Fibroblast of mammary gland (primary cell): Measurements from ENCODE around the gene BAD.

Experiments
- DNase-seq: peaks from one replicate; pipeline ENCODE4 v3.0.0-alpha.2; 2010; ENCODE audit warnings: low read depth
- H3K4me3 ChIP-seq: 2 replicates; pipeline ENCODE4 v1.5.1; 2011; ENCODE audit warnings: low read depth, mild to moderate bottlenecking, low read length, moderate library complexity; ENCODE audit not compliant: control insufficient read depth
- CTCF ChIP-seq: conservative IDR thresholded peaks from 2 replicates; pipeline ENCODE4 v1.5.1; 2011; ENCODE audit warnings: low read depth, low read length, inconsistent platforms; ENCODE audit not compliant: control insufficient read depth, insufficient read depth

Gene BAD

DNA sequence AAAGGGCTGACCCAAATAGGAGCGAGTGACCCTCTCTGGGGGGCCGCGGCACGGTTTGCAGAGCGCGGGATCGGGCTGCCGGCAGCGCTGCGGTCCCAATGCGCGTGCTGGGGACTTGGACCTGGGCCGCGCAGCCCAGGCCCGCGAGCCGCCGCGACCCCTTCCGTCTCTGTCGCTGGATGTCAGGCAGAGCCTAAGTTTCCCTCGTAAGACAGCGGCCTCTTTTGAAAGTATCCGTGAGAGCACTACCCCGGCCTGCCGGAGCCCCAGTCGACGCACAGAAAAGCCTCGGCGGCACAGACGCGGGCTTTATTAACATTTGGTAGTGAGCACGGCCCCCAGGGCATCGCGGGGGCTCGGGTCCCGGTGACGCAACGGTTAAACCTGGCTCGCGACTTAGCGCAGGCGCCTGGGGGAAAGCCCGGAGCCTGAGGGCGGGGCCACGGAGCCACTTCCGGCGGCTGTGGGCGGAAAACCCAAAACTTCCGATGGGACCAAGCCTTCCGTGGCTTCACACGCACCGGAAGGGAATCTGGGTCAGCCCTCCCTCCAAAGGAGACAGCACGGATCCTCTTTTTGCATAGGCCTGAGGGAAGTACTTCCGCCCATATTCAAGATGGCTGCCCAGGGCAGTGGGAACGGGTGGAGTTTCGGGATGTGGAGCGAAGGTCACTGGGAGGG, 14.8 kb downstream of the BAD start:
- DNase-seq: peak; percentile 100
- TF ChIP-seq CTCF: no peak
- H3K4me3 ChIP-seq: peak overlapping the region; percentile 76

- peak overlapping the region; percentile 57 for H3K4me3 ChIP-seq
- TF ChIP-seq CTCF: no peak
- peak; percentile 47 for DNase-seq
These were observed 15.4 kb downstream of the BAD start for GRCh38 chr11:64268893-64269539.

DNA sequence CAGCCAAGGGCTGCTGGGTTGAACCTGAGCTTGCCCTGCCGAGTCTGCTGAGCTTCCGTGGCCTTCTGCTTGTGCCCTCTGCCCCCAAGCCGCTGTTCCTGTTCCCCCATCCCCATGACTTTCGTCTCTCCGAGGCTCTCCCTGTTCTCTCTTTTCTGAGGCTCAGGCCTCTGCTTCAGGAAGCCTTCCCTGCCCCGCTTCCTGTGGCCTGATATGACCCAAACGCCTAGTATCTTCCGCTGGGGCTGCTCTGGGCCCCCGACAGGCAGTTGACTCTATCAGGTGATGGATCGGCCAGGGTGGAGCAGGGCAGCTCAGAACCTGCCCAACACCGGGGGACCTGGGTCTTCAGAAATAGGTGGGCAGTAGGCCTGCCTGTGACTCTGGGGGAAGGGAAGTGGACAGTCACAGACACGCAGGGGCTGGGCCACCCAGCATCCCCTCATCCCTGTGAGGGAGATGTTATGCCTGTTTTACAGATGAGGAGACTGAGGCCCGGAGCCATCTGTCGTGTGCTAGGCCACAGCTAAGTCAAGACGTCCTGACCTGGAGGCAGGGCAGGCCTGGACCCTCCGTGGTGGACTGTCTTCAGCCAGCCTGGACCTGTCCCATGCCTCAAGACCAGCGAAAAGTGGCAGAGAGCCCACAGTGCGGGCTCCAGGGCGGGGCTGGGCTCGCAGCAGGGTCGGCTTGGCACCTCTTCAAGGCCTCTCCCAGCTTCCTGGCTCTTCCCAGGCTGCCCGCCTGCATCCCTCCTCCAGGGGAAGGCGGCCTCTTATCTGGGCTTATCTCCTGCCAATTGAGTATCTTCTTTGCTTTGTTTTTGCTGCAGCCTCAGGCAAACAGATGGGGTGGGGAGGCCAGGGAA, 16.2 kb downstream of the BAD start:
- no peak for TF ChIP-seq CTCF
- DNase-seq: no peak
- H3K4me3 ChIP-seq: peak overlapping the region; percentile 57

DNA sequence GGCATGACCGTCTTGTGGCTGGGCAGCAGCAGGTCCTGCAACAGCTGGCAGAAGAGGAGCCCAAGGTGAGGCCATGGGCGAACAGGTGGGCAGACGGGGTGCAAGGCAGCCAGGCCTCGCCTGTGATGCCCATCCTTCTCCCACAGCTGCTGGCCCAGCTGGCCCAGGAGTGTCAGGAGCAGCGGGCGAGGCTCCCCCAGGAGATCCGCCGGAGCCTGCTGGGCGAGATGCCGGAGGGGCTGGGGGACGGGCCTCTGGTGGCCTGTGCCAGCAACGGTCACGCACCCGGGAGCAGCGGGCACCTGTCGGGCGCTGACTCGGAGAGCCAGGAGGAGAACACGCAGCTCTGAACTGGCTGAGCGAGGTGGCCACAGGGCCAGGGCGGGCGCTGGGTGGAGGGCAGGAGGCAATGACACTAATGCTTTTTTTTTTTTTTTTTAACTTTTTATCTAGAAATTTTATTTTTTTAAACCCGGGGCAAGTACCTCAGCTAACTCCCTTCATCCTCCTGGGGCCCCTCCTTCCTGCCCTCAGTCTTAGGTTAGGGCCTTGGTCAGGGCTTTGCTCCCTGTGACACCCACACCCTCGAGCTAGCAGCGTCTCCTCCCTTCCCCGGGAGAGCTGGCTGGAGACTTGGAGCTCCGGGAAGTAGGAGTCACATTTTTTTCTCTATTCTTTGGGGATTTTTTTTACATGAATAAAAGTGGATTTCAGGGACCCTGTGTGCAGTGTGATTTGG, 17.1 kb downstream of the BAD start:
- no peak overlapping the region for H3K4me3 ChIP-seq
- peak; percentile 28 for DNase-seq
- no peak for TF ChIP-seq CTCF

GRCh38 chr11:64266339-64266738, 18.1 kb downstream of the BAD start:
- no peak for TF ChIP-seq CTCF
- no peak overlapping the region for H3K4me3 ChIP-seq
- peak; percentile 68 for DNase-seq
